HG02973 (cell line): ENCODE data around the gene IQSEC3.

Experiments
- ATAC-seq: cut with Tn5 transposase; IDR thresholded peaks from one replicate; pipeline ENCODE4 v1.9.1; 2021; ENCODE audit warnings: moderate library complexity; ENCODE audit not compliant: unreplicated experiment

Gene IQSEC3

GRCh38 chr12:78981-79380, 12.4 kb downstream of the IQSEC3 start:
- no peak for ATAC-seq

- ATAC-seq: no peak
These were observed 14.2 kb downstream of the IQSEC3 start for GRCh38 chr12:80681-81190.

GRCh38 chr12:82740-83139, 16.2 kb downstream of the IQSEC3 start:
- no peak for ATAC-seq

- no peak for ATAC-seq
These were observed 17.5 kb downstream of the IQSEC3 start for GRCh38 chr12:84056-84455.

GRCh38 chr12:85191-85666, 18.7 kb downstream of the IQSEC3 start:
- no peak for ATAC-seq

GRCh38 chr12:87315-87714, 20.7 kb downstream of the IQSEC3 start:
- ATAC-seq: no peak

- no peak for ATAC-seq
These were observed 21.3 kb downstream of the IQSEC3 start for GRCh38 chr12:87856-88255.

GRCh38 chr12:89653-90052, 23.1 kb downstream of the IQSEC3 start:
- ATAC-seq: no peak

- ATAC-seq: no peak
These were observed 24.6 kb downstream of the IQSEC3 start for GRCh38 chr12:91213-91612.

- no peak for ATAC-seq
These were observed 26.9 kb downstream of the IQSEC3 start for GRCh38 chr12:93266-94005.

- no peak for ATAC-seq
These were observed 30.0 kb downstream of the IQSEC3 start for GRCh38 chr12:96543-96942.

- no peak for ATAC-seq
These were observed 32.4 kb downstream of the IQSEC3 start for GRCh38 chr12:98924-99352.

GRCh38 chr12:99605-100004, 33.0 kb downstream of the IQSEC3 start:
- ATAC-seq: no peak

GRCh38 chr12:101969-102878, 35.7 kb downstream of the IQSEC3 start:
- no peak for ATAC-seq

GRCh38 chr12:102879-103168, 36.3 kb downstream of the IQSEC3 start:
- ATAC-seq: no peak

- no peak for ATAC-seq
These were observed 36.8 kb downstream of the IQSEC3 start for GRCh38 chr12:103169-103981.

- no peak for ATAC-seq
These were observed 38.0 kb downstream of the IQSEC3 start for GRCh38 chr12:104551-105081.

GRCh38 chr12:105696-106095, 39.1 kb downstream of the IQSEC3 start:
- ATAC-seq: no peak

GRCh38 chr12:106118-106591, 39.6 kb downstream of the IQSEC3 start:
- ATAC-seq: peak; percentile 81

- no peak for ATAC-seq
These were observed 42.0 kb downstream of the IQSEC3 start for GRCh38 chr12:108594-108993.

GRCh38 chr12:109446-109845, 42.9 kb downstream of the IQSEC3 start:
- ATAC-seq: no peak
